Activated B cell treated with CpG ODN at 0.5 μM for 24 hours (primary cell): ENCODE results near the gene EXOG. TPM values are rescaled to one million over a fixed set of nuclear protein-coding genes. Genes with fewer than 3 reads are reported as not detected.
A peak's percentile ranks its signal among the peaks of the same experiment; 100 is the strongest.

Experiments
- ATAC-seq: fragments of 200-7000 bp; cut with Tn5 transposase; one replicate; pipeline ENCODE4 v1.10.0; 2021; ENCODE audit warnings: low read depth, mild to moderate bottlenecking, moderate library complexity
- CTCF ChIA-PET: fragments of 350-600 bp; sonication (Branson Sonifier 250); formaldehyde crosslinking; loops from one replicate; lab custom pipeline; 2021; ENCODE audit warnings: antibody characterized with exemption; lab: Charles Lee
- POLR2A ChIA-PET: fragments of 350-600 bp; sonication (Branson Sonifier 250); formaldehyde crosslinking; loops from one replicate; lab custom pipeline; 2021; ENCODE audit warnings: antibody characterized with exemption; lab: Charles Lee
- DNase-seq: peaks from one replicate; pipeline ENCODE4 v3.0.0; 2022
- H3K27ac Mint-ChIP-seq: one replicate; pipeline ENCODE4 v1.8.0; 2020; ENCODE audit warnings: mixed read lengths
- H3K27me3 Mint-ChIP-seq: one replicate; pipeline ENCODE4 v1.8.0; 2021; ENCODE audit warnings: mixed read lengths
- H3K36me3 Mint-ChIP-seq: one replicate; pipeline ENCODE4 v1.8.0; 2021; ENCODE audit warnings: low read depth, mixed read lengths
- H3K4me1 Mint-ChIP-seq: one replicate; pipeline ENCODE4 v1.8.0; 2021; ENCODE audit warnings: mixed read lengths
- H3K4me3 Mint-ChIP-seq: one replicate; pipeline ENCODE4 v1.8.0; 2020; ENCODE audit warnings: mild to moderate bottlenecking, mixed read lengths
- H3K9me3 Mint-ChIP-seq: one replicate; pipeline ENCODE4 v1.8.0; 2020; ENCODE audit warnings: mixed read lengths
- intact Hi-C: fragments of 100-400 bp; cut with micrococcal nuclease; formaldehyde crosslinking; loops from one replicate; pipeline ENCODE4 v1.15.1; 2024
- total RNA-seq: library from RNA; stranded (reverse); gene quantifications from 2 replicates; pipeline ENCODE4 v1.2.3, GENCODE V29; 2022
- TF ChIP-seq, protein P1 (sequence below): fragments of 200-600 bp; IDR thresholded peaks from one replicate; pipeline ENCODE4 v1.8.0; 2022; ENCODE audit warnings: antibody characterized with exemption, mild to moderate bottlenecking

EXOG gene
- total RNA-seq, 1 donor from 2014 or later, result 32.3 TPM

DNA sequence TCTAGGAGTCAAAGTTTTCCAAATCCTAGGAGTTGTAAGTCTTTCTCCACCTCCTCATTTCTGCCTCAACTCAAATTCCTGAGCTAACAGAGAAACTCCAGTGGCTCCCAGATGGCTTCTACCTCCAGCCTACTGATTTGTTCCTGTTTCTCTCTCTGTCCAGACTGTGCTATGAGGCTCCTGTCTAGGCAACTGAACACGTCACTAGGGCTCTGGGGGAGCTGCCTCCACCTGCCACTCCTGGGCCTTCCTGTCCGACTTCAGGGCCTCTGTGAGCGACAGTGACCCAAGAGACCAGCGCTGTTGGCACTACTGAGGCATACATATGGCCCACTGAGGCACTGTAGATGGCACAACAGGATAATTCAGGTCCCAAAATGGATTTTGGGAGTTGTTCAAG is 71.4 kb downstream of the EXOG start:
- H3K4me1 Mint-ChIP-seq, result no peaks in the 10 kb centered on the region

DNA sequence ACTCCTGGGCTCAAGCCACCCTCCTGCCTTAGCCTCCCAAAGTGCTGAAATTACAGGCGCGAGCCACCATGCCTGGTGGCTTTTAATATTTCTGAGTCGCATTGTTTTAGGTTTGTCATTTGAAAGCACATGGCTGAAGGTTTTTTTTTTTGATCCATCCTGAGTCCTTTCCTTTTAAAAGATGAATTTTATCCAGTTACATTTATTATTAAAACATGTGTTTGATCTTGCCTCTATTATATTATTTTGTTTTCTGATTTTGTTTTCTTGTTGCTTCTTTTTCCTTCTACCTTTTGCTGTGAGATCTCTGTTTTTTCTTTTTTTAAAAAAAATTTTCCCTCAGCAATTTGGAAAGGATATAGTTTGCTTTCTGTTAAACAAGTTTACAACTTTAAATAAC is 77.0 kb downstream of the EXOG start:
- Mint-ChIP-seq H3K9me3 (peaks cover 2% of the 10 kb centered on the region), H3K27me3 (peaks cover 5% of the 10 kb centered on the region), H3K36me3 (no peaks in the 10 kb centered on the region), H3K27ac (no peak overlapping the region), H3K4me1 (no peaks in the 10 kb centered on the region), H3K4me3 (no peak overlapping the region)
- ATAC-seq (no peak), DNase-seq (no peak)
- TF ChIP-seq, protein P1, sequence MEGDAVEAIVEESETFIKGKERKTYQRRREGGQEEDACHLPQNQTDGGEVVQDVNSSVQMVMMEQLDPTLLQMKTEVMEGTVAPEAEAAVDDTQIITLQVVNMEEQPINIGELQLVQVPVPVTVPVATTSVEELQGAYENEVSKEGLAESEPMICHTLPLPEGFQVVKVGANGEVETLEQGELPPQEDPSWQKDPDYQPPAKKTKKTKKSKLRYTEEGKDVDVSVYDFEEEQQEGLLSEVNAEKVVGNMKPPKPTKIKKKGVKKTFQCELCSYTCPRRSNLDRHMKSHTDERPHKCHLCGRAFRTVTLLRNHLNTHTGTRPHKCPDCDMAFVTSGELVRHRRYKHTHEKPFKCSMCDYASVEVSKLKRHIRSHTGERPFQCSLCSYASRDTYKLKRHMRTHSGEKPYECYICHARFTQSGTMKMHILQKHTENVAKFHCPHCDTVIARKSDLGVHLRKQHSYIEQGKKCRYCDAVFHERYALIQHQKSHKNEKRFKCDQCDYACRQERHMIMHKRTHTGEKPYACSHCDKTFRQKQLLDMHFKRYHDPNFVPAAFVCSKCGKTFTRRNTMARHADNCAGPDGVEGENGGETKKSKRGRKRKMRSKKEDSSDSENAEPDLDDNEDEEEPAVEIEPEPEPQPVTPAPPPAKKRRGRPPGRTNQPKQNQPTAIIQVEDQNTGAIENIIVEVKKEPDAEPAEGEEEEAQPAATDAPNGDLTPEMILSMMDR, result no peak
- ChIA-PET POLR2A (no interaction called here), CTCF (no interaction called here)
- intact Hi-C loops, result no loop called here

More for the DNA sequence above, 71.4 kb downstream of the EXOG start:
- H3K27ac Mint-ChIP-seq, result no peak overlapping the region
- DNase-seq, result no peak
- TF ChIP-seq, protein P1, result no peak
- intact Hi-C loops, result no loop called here
- no peak overlapping the region for H3K4me3 Mint-ChIP-seq
- no peaks in the 10 kb centered on the region for H3K9me3 Mint-ChIP-seq
- H3K36me3 Mint-ChIP-seq, result no peaks in the 10 kb centered on the region
- H3K27me3 Mint-ChIP-seq, result no peaks in the 10 kb centered on the region
- POLR2A ChIA-PET, result no interaction called here
- ATAC-seq, result no peak
- CTCF ChIA-PET, result no interaction called here

DNA sequence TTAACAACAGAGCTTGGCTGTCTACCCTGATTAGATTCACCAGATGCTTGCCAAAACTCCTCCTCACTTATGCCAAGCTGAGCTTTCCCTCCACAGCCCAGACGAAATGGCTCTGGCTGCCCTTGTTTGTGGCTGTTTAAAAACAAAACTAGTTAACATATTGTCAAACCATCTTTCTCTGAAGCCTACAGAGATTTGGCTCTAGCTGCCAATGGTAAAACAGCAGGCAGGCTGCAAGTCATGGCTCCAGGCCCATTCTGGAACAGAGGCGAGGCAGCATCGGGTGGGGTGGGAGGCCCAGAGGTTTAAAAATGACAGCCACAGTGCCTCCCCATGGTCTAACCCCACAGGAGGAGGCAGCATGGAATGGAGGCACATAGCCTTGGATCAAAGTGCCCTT is 77.4 kb downstream of the EXOG start:
- Mint-ChIP-seq H3K36me3 (no peaks in the 10 kb centered on the region), H3K4me1 (no peaks in the 10 kb centered on the region), H3K4me3 (no peak overlapping the region), H3K27me3 (peaks cover 5% of the 10 kb centered on the region), H3K27ac (no peak overlapping the region), H3K9me3 (peaks cover 2% of the 10 kb centered on the region)
- ChIA-PET CTCF (no interaction called here), POLR2A (no interaction called here)
- ATAC-seq (no peak), DNase-seq (no peak)
- TF ChIP-seq, protein P1, result no peak
- intact Hi-C loops, result no loop called here

DNA sequence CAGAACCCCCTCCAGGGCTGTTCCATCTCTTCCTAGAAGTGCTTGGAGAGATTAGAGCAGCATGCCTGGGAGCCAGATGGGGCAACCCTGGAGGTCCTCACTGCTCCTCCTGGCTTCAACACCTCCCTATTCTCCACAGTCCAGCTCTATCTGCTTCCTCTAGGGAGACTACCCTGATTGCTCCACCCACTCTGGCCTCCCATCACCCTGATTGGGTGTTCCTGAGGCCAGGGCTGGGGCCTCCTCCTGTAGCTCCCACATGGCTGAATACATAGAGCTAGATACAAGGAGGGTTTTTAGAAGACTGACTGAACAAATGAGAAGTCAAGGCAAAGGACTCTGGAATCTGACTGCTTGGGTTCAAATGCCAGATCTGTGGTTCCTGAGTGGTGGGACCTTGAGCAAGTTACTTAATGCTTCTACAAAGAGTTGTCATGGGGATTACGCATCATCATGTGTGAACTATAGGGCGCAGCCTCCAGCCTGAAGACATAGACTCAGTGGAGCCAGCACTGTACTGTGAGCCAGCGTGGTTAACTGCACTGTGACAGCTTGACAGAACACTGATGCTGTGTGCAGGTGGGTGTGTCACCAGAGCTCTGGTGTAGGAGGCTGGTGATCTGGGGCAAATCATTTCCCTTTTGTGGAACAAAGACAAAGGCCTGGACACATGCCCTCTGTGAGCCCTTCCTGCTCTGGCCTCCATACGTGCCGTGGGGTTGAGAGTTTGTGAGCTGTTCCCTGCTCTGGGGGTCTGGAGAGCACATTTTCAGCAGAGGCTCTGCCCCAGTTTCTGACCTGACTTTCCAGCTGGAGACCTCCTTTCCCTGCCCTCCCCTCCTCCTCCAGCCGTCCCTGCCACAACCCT is 78.5 kb downstream of the EXOG start:
- Mint-ChIP-seq H3K9me3 (peaks cover 2% of the 10 kb centered on the region), H3K27ac (no peak overlapping the region), H3K36me3 (no peaks in the 10 kb centered on the region), H3K4me3 (no peak overlapping the region), H3K27me3 (peaks cover 5% of the 10 kb centered on the region), H3K4me1 (no peaks in the 10 kb centered on the region)
- TF ChIP-seq, protein P1, result no peak
- intact Hi-C loops, result no loop called here
- ATAC-seq, result no peak
- POLR2A ChIA-PET, result no interaction called here
- peak; percentile 10 for DNase-seq
- CTCF ChIA-PET, result no interaction called here

DNA sequence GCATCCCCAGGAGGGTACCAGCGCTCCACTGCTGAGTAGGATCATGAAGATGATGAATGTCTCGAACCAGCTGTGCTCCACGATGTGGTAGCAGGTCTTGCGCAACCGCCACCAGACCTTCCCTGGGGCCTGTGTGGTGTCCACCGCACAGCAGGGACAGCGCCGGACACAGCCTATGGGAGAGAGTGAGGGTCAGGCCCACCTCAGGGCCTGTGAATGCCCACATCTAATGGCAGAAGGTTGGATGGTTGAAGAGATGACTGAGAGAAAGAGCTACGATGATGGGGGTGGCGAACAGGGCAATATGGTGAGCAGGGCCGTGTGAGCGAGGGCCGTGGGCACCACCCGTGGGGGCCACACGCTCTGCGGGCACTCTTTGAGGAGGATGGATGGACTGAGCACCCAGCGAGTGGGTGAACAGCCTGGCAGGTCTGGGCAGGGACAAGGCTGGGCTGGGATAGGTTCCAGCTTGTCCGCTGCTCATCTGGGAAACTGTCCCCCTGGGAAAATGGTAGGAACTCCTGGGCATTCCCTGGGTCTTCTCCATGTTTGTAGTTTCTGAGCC is 79.2 kb downstream of the EXOG start:
- Mint-ChIP-seq H3K27me3 (peaks cover 5% of the 10 kb centered on the region), H3K9me3 (peaks cover 2% of the 10 kb centered on the region), H3K4me1 (no peaks in the 10 kb centered on the region), H3K27ac (no peak overlapping the region), H3K4me3 (no peak overlapping the region), H3K36me3 (no peaks in the 10 kb centered on the region)
- intact Hi-C loops, result no loop called here
- no peak for DNase-seq
- no peak for ATAC-seq
- POLR2A ChIA-PET, result no interaction called here
- TF ChIP-seq, protein P1, result no peak
- CTCF ChIA-PET, result no interaction called here
